ENCODE results near the gene PEMT.

- TF ChIP-seq EZH2 (IDR thresholded peaks at IDR 0.05) = no peak
- TF ChIP-seq POLR2AphosphoS5 (IDR thresholded peaks at IDR 0.05; ENCODE audit: borderline replicate concordance, low read depth, low read length) = no peak
- TF ChIP-seq FOXP2 (optimal IDR thresholded peaks at IDR 0.05; ENCODE audit: control extremely low read depth, extremely low read length, insufficient read depth) = no peak
Measured at GRCh38 chr17:17498606-17499301, 92.8 kb downstream of the PEMT start.

All from SK-N-MC (cell line).